Osteoblast (primary cell): Measurements from ENCODE around the gene RTEL1. TPM values are rescaled to one million over a fixed set of nuclear protein-coding genes. Genes with fewer than 3 reads are reported as not detected.

ENCODE experiments used
- DNase-seq: peaks from one replicate; pipeline ENCODE4 v3.0.0; 2011; ENCODE audit warnings: low spot score, mixed read lengths; ENCODE audit not compliant: insufficient read length; ENCODE audit errors: missing footprints
- H2AFZ ChIP-seq: 2 replicates; pipeline ENCODE4 v1.6.0; 2011; ENCODE audit warnings: mild to moderate bottlenecking, low read length
- H3K27ac ChIP-seq: 2 replicates; pipeline ENCODE4 v1.5.1; 2011; ENCODE audit warnings: mild to moderate bottlenecking, low read depth, low read length, moderate library complexity
- H3K27me3 ChIP-seq: 2 replicates; pipeline ENCODE4 v1.6.0; 2012; ENCODE audit warnings: mild to moderate bottlenecking, control low read depth, inconsistent platforms, low read length, moderate library complexity; ENCODE audit not compliant: insufficient read depth
- H3K36me3 ChIP-seq: 2 replicates; pipeline ENCODE4 v1.5.1; 2011; ENCODE audit warnings: mild to moderate bottlenecking, low read length, control low read depth, moderate library complexity; ENCODE audit not compliant: insufficient read depth
- H3K4me1 ChIP-seq: 2 replicates; pipeline ENCODE4 v1.5.1; 2011; ENCODE audit warnings: mild to moderate bottlenecking, low read length, control low read depth, moderate library complexity; ENCODE audit not compliant: insufficient read depth
- H3K4me2 ChIP-seq: 2 replicates; pipeline ENCODE4 v1.6.0; 2011; ENCODE audit warnings: mild to moderate bottlenecking, low read length; ENCODE audit not compliant: insufficient read depth
- H3K4me3 ChIP-seq: fragments of 200-600 bp; sonication (generic); 3 replicates; pipeline ENCODE4 v1.5.1; 2012; ENCODE audit warnings: mild to moderate bottlenecking, low read length, inconsistent platforms; ENCODE audit not compliant: insufficient read depth
- H3K79me2 ChIP-seq: 2 replicates; pipeline ENCODE4 v1.6.0; 2012; ENCODE audit warnings: mild to moderate bottlenecking, low read length, control low read depth, inconsistent platforms; ENCODE audit not compliant: insufficient read depth
- H3K9me3 ChIP-seq: 2 replicates; pipeline ENCODE4 v1.5.1; 2011; ENCODE audit warnings: low read depth, low read length, control low read depth
- H4K20me1 ChIP-seq: 2 replicates; pipeline ENCODE4 v1.6.0; 2012; ENCODE audit warnings: mild to moderate bottlenecking, low read length, control low read depth; ENCODE audit not compliant: insufficient read depth
- total RNA-seq: library from RNA; depleted of rRNA; stranded (reverse); fragments of >200 nt; gene quantifications from 2 replicates; pipeline ENCODE4 v1.2.3, GENCODE V29; 2012
- TF ChIP-seq, protein P1 (sequence below): IDR thresholded peaks from 2 replicates; pipeline ENCODE4 v1.5.1; 2011; ENCODE audit warnings: mild to moderate bottlenecking, low read depth, low read length, moderate library complexity; ENCODE audit errors: extremely low read depth

RTEL1 gene
- total RNA-seq, 1 donor, result 10.9 TPM

DNA sequence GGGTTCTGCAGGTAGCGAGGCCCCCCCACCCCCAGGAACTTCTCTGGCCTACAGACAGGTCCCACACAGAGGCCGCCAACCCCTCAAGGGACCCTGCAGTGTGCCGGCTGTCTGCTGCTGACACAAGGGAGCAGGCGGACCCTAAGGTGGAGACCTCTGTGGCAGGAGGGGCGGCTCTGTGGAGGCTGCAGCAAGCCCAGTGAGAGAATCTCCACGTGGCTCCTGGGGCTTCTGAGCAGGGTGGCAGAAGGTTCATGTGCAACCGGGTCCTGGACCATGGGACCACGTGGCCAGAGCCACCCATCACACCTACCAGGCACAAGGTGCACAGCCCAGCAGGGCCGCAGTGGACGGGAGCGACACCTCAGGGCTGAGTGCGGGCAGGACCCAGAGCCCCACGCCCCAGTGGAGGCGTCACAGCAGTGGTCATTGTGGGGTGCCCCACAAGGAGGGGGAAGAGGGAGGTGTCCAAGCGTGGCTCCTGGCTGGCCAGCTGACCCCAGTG, 45.4 kb downstream of the RTEL1 start:
- H3K36me3 ChIP-seq, result peaks cover 25% of the 10 kb centered on the region
- no peak overlapping the region for H3K4me3 ChIP-seq
- no peak overlapping the region for H3K4me2 ChIP-seq
- no peak overlapping the region for H3K27ac ChIP-seq
- no peak overlapping the region for H2AFZ ChIP-seq
- TF ChIP-seq, protein P1, sequence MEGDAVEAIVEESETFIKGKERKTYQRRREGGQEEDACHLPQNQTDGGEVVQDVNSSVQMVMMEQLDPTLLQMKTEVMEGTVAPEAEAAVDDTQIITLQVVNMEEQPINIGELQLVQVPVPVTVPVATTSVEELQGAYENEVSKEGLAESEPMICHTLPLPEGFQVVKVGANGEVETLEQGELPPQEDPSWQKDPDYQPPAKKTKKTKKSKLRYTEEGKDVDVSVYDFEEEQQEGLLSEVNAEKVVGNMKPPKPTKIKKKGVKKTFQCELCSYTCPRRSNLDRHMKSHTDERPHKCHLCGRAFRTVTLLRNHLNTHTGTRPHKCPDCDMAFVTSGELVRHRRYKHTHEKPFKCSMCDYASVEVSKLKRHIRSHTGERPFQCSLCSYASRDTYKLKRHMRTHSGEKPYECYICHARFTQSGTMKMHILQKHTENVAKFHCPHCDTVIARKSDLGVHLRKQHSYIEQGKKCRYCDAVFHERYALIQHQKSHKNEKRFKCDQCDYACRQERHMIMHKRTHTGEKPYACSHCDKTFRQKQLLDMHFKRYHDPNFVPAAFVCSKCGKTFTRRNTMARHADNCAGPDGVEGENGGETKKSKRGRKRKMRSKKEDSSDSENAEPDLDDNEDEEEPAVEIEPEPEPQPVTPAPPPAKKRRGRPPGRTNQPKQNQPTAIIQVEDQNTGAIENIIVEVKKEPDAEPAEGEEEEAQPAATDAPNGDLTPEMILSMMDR, result no peak
- no peaks in the 10 kb centered on the region for H3K9me3 ChIP-seq
- peaks cover 23% of the 10 kb centered on the region for H3K4me1 ChIP-seq
- peaks cover 2% of the 10 kb centered on the region for H4K20me1 ChIP-seq
- H3K79me2 ChIP-seq, result peaks cover 48% of the 10 kb centered on the region
- H3K27me3 ChIP-seq, result no peaks in the 10 kb centered on the region
- peak; percentile 74 for DNase-seq

DNA sequence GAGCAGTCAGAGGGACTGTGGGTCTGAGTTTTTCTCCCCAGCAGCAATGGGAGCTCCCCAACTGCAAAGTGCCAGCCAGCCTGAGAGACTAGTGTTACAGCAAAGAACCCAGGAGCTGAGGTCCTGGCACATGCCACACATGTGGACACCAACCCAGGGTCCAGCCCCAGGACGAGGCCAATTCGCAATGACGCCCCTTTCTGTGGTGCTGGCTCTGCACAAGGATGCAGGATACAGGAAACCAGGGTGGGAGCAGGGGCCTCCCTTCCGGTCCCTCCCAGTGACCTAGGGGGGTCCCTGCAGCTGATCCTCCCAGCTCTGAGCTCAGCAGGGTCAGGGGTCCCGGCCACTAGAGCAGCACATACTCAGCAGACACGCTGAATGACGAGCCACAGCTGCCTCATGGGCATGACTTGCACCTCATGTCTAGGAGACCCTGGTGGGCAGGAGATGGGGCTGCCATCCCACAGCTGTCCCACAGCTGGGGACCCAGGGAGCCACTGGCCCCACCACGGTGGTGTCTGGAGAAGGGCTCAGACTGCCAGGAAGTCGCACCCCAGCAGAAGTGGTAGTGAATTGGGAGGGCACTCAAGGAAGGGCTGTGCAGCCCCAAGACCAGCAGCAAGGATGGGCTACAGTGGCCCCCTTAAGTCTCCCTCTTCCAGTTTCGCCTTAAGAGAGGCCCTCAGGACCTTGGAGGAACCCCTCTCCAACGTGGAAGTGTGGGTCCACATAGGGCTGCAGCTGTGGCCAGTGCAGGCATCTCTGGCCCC, 46.0 kb downstream of the RTEL1 start:
- Histone ChIP-seq H3K4me2 (no peak overlapping the region), H4K20me1 (peaks cover 8% of the 10 kb centered on the region), H3K27me3 (no peaks in the 10 kb centered on the region), H2AFZ (no peak overlapping the region), H3K4me1 (peaks cover 23% of the 10 kb centered on the region), H3K9me3 (no peaks in the 10 kb centered on the region), H3K36me3 (peaks cover 25% of the 10 kb centered on the region), H3K27ac (no peak overlapping the region), H3K79me2 (peaks cover 55% of the 10 kb centered on the region), H3K4me3 (no peak overlapping the region)
- TF ChIP-seq, protein P1, result no peak
- peak; percentile 80 for DNase-seq

DNA sequence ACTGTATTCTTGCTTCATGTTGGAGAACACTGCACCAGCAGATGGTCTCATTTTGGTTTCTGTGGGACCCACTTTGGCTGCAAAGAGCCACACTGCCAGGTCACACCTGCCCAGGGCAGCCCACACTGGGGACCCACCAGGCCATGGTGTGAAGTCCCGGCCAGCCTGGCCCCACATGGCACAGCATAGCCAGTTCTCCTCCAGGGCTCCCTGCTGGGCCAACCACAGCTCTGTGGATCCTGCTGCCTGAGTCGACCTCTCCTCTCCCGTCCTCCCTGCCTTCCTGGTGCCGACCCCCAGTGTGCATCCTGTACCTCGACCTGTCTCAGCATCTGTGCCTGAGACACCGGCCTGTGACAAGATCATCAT, 46.6 kb downstream of the RTEL1 start:
- peaks cover 57% of the 10 kb centered on the region for H3K79me2 ChIP-seq
- peak; percentile 72 for DNase-seq

More for the DNA sequence above, 46.6 kb downstream of the RTEL1 start:
- H3K27me3 ChIP-seq, result no peaks in the 10 kb centered on the region
- H3K27ac ChIP-seq, result no peak overlapping the region
- peaks cover 28% of the 10 kb centered on the region for H3K36me3 ChIP-seq
- no peaks in the 10 kb centered on the region for H3K9me3 ChIP-seq
- no peak overlapping the region for H3K4me3 ChIP-seq
- H3K4me2 ChIP-seq, result no peak overlapping the region
- peaks cover 19% of the 10 kb centered on the region for H3K4me1 ChIP-seq
- H4K20me1 ChIP-seq, result peaks cover 8% of the 10 kb centered on the region
- no peak overlapping the region for H2AFZ ChIP-seq
- TF ChIP-seq, protein P1, result no peak
